NCI-H187 treated with DMSO at 0.1 percent for 48 hours (cell line): Measurements from ENCODE around the gene RCSD1.

ENCODE experiments used
- DNase-seq: peaks from one replicate; lab custom pipeline; 2025; lab: John Stamatoyannopoulos, UW

The RCSD1 gene

GRCh38 chr1:167746988-167747655 is 117.1 kb downstream of the RCSD1 start:
- DNase-seq, result no peak

DNA sequence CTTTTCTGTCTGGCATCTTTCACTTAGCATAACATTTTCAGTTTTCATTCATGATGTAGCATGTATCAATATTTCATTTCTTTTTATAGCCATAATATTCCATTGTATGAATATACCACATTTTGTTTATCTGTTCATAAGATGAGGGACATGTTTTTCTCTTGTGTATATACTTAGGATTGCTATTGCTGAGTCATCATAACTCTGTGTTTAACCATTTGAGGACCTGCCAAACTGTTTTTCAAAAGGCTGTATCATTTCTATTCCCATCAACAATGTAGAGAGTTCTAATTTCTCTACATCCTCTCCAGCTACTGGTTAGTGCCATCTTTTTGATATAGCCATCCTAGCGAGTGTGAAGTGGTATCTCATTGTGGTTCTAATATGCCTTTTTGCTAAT is 118.0 kb downstream of the RCSD1 start:
- no peak for DNase-seq

DNA sequence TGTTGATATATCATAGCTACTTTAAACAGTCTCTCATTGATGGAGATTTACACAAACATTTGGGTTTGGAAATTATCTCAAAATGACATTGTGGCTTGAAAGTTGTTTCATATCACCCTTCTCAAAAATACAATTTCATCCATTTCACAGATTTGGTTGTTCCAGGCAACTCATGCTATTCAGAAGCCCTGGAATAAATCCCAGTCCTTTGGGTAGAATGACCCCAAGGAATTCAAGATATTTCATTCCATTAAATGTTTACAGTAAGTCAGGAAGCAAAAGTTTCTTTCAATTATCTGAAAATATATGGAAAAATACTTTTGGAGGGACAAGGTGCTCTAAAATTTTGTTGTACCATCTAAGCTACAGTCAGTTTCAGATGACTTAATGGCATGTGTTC is 118.9 kb downstream of the RCSD1 start:
- no peak for DNase-seq

- DNase-seq, result no peak
These were observed 119.7 kb downstream of the RCSD1 start for GRCh38 chr1:167749741-167750140.

DNA sequence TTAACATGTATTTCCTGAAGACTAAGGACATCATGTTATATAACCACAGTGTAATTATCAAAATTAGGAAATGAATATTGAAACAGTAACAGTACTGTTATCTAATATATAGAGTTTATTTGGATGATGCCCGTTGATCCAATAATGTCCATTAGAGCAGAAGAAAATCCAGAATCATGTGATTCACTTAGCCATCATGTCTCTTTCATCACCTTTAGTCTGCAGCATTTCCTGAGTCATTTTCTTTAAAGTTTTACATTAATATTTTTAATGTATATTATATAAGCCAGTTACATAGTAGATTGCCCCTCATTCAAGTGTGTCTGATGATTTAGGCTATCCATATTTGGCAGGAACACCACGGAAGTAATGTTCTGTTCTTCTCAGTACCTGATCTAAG is 120.6 kb downstream of the RCSD1 start:
- no peak for DNase-seq

GRCh38 chr1:167751676-167752075 is 121.6 kb downstream of the RCSD1 start:
- no peak for DNase-seq

GRCh38 chr1:167752219-167752985 is 122.4 kb downstream of the RCSD1 start:
- DNase-seq, result no peak

- no peak for DNase-seq
These were observed 125.6 kb downstream of the RCSD1 start for GRCh38 chr1:167755654-167756053.
